DOHH2 (cell line): ENCODE measurements around the gene ABCA2.

Experiments used
- CTCF ChIP-seq: fragments of 200-600 bp; sonication (generic); IDR thresholded peaks from one replicate; pipeline ENCODE4 v1.5.1; 2014; ENCODE audit warnings: antibody characterized with exemption, mild to moderate bottlenecking, low read depth, low read length; ENCODE audit not compliant: poor library complexity, severe bottlenecking
- EZH2phosphoT487 ChIP-seq: fragments of 200-600 bp; sonication (generic); IDR thresholded peaks from 2 replicates; pipeline ENCODE4 v1.6.1; 2017; ENCODE audit warnings: borderline replicate concordance, mild to moderate bottlenecking, antibody characterized with exemption, low read length, moderate library complexity, mixed read lengths

- TF ChIP-seq CTCF, result no peak
- no peak for TF ChIP-seq EZH2phosphoT487
Measured at GRCh38 chr9:136980669-136981478, 47.2 kb downstream of the ABCA2 start.
